ENCODE data around the gene FHIP1B.
"Not testable (repeated sequence)": the region's sequence is repeated elsewhere in the genome, so short reads cannot be mapped to it uniquely, and the experiment has no call there.

Gene FHIP1B

DNA sequence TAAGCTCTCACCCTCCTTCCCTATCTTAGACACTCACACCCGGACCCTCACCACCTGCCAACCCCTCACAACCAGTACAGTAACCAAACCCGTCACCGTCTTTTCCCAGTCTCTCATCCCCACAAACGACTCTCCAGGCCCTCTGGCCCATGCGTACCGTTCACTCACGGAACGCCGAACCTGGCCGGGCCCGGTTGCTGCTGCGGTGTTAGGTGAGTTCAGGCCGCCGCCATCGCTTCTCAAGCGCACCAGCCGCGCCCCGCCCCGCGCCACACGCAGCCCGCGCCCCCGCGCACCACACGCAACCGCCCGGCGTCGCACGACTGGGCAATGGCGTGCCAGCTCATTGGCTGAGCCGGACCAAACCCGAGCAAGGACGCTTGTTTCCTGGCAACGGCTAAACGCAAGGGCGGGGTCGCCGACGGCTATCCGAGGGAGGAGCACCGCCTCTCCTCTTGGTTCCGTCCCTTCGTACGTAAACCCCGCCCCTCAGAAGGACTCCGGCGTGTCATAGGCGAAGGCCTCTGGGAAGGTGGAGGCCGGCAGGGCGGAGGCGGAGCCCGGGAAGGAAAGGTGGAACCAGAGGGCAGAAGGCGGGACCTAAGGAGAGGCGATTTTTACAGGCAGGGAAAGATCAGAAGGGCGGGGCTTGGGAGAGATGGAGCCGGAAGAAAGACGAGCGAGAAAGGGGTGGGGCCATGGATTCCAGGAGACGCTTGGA lies at the start of gene FHIP1B:
TSS of gene FHIP1B (minus strand) at position 250 of the 721 bp plus-strand sequence. CDS start 10,120 bp downstream, outside the sequence.
- peak; percentile 99 for DNase-seq

DNA sequence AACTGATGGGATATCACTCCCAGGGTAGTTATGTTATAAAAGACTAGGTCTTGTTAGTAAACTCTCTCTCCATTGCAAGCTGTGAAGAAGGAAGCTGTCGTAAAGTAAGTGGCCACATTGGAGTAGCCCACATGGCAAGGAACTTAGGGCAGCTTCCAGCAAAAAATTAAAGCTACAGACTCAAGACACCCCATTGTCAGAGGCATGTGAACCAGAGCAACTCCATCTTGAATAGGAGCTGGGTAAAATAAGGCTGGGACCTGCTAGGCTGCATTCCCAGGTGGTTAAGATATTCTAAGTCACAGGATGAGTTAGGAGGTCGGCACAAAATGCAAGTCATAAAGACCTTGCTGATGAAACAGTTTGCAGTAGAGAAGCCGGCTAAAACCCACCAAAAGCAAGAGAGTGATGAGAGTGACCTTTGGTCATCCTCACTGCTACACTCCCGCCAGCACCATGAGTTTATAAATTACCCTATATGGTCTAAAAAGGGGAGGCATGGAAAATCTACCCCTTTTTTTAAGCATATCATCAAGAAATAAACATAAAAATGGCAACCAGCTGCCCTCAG lies 49.1 kb upstream of the FHIP1B start:
- no peak for DNase-seq

DNA sequence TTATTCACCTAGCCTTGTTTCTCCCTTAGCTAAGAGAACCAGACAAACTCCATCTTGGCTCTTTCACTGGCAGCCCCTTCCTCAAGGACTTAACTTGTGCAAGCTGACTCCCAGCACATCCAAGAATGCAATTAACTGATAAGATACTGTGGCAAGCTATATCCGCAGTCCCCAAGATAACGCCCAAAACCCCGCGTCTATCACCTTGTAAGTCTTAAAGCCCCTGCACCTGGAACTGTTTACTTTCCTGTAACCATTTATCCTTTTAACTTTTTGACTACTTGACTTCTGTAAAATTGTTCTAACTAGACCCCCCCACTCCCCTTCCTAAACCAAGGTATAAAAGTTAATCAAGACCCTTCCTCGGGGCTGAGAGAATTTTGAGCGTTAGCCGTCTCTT lies 46.4 kb upstream of the FHIP1B start:
- DNase-seq: not testable (repeated sequence)

GRCh38 chr11:6273188-6273587 lies 38.8 kb upstream of the FHIP1B start:
- no peak for DNase-seq

DNA sequence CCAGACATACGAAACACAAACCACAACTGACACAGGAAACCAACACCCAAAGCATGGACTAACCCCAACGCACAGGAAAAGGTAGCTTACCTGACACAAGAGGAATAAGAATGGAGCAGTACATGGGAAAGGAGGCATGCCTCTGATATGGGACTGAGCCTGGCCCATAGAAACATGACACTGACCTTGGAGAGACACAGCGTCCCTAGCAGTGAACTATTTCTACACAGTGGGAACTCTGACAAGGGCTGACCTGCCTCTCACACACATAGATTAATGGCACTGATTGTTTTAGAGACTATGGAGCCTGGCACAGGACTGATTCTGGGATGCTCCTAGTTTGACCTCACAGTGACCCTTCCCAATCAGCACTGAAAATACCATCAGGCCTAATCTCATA lies 37.2 kb upstream of the FHIP1B start:
- no peak for DNase-seq

DNA sequence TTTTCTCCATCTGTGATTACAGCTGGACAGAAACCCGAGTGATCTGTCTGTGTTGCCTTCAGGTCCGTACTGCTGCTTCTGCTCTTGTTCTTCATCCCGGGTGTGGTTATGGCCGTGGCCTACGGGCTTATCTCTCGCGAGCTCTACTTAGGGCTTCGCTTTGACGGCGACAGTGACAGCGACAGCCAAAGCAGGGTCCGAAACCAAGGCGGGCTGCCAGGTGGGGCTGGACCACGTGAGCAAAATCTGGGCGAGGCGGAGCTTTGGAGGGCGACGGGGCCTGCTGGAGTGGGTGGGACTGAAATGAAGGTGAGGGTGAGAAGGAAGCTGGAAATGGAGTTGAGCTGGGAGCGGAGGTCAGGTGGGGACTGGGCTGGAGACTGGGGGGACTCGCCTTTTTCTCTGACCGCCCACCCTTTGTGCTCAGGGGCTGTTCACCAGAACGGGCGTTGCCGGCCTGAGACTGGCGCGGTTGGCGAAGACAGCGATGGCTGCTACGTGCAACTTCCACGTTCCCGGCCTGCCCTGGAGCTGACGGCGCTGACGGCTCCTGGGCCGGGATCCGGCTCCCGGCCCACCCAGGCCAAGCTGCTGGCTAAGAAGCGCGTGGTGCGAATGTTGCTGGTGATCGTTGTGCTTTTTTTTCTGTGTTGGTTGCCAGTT lies 36.3 kb upstream of the FHIP1B start:
- no peak for DNase-seq

DNA sequence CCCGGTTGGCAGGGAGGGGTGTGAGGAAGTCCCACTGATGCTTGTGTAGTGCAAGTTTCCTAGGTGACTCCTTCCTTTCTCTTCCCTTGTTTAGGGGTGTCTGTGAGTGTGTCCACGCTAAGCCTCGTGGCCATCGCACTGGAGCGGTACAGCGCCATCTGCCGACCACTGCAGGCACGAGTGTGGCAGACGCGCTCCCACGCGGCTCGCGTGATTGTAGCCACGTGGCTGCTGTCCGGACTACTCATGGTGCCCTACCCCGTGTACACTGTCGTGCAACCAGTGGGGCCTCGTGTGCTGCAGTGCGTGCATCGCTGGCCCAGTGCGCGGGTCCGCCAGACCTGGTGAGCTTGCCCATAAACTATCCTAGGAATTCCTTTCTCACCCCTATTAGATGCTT lies 35.6 kb upstream of the FHIP1B start:
- DNase-seq: no peak

DNA sequence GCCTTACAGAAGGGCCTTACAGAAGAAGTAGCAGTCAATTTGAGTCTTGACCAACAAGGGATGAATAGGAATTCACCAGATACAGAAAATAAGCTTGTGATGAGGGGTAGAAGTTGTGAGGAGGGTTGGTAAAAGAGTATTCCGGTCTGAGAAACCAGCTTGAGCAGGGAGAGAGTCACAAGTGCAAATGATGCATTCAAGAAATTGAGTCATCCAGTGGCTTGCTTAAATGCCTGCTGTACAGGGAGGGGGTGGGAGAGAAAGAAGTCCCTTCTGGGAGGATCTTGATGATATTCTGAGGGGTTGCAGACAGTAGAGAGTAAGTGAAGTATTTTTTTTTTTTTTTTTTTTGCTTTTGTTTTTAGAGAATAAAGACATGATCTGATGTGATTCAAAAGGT lies 34.4 kb upstream of the FHIP1B start:
- DNase-seq: no peak

DNA sequence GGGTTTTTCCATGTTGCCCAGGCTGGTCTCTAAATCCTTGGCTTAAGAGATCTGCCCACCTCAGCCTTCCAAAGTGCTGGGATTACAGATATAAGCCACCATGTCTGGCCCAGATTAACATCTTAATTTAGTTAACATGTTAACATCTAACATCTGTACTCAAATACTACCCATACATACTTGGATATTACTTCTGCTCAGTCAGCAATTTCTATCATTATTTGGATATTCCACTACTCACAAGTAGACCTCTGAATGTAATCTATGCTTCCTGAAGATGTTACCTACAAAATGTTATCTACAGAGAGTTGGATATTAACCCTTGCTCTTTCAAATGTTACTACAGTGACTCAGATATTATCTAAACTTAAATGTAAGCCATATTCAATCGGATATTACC lies 29.2 kb upstream of the FHIP1B start:
- DNase-seq: no peak

DNA sequence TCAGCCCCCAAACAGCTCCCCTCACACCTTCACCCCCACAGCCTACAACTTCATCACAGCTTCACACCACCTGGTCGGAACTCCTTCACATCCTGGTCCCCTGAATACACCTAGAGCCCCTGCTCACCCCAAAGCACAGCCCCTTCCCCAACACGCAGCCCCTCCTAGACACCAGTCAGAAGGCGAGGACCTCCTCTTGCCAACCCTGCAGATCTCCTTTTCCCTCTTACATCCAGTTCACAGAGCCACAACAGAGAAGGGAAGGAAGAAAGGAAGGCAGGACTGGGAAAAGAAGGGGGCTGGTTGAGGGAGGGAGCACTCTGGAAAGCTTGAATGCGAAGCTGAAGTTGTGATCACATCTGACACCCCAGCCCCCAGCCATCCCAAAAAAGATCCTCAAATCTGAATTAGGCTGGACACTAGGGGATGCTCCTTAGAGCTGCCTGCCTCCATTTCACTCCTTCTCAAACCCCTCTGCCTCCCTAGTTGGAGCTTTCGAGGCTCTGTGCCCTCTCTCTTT lies 25.8 kb upstream of the FHIP1B start:
- DNase-seq: no peak

DNA sequence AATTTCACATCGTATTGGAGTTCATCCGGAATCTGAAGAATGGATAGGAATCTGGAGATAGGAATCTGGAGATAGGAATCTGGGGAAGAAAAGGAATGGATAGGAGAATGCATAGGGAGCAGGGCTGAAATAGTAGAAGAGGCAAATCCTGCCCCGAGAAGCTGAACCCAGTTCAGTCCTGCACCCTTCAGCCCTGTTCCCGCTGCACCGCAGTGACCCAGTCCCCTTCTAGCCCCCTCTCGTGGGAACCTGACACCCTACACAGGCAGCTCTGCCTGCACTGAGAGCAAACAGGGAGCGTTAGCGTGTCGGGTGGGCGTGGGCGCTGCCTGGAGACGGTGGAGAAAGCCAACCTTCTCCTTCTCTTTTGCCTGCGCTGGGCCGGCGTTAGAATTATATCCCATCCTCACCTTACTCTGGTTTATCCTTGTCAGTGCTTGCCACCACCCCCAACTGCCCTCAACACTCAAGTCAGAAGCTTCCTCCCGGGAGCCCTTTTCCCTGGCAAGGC lies 24.2 kb upstream of the FHIP1B start:
- no peak for DNase-seq

GRCh38 chr11:6258141-6258540 lies 23.7 kb upstream of the FHIP1B start:
- no peak for DNase-seq

- DNase-seq: no peak
Measured at GRCh38 chr11:6253197-6253596, 18.8 kb upstream of the FHIP1B start.

GRCh38 chr11:6251990-6252473 lies 17.6 kb upstream of the FHIP1B start:
- DNase-seq: no peak

DNA sequence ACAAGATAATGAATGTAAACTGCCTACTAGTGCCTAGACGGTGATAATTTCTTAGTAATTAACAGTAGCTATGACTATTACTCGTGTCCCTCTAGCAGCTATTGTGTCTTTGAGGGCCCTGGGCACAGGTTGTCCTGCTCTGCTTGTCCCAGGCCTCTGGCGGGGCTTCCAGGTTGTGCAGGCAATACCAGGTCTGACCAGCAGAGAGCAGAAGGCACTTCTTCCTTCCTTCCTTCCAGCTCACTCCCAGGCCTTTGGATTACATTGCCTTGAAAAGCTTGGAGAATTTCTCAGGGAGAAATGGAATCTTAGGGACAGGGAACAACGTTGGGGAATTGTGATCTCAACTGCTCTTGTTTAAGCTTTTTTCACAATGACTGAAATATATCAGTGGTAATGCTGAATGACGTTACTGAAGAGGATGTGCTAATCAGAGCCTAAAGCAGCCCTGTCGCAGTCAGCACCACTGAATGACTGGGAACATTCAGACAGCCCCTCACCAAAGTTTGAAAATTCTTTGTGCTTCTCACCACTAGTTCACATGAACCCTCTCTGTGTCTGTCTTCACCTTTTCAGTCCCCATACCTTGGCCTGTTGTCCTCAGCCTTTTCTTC lies 16.8 kb upstream of the FHIP1B start:
- DNase-seq: peak; percentile 63

GRCh38 chr11:6249770-6250555 lies 15.5 kb upstream of the FHIP1B start:
- DNase-seq: no peak

GRCh38 chr11:6248897-6249296 lies 14.5 kb upstream of the FHIP1B start:
- DNase-seq: not testable (repeated sequence)

DNA sequence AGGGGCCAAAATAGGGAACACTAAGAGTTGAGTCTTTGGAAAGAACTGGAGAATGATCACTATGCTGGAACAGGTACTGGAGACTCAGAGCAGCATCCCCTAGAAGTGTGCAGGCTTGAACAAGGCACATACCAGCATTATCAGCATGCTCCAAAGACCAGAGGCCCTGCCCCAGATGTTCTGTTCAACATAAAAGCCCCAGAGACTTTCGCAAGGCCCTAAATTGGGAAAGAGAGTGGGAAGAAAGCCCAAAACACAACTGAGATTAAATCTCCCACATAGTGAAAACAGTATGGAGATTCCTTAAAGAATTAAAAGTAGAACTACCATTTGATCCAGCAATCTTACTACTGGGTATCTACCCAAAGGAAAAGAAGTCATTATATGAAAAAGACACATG lies 13.8 kb upstream of the FHIP1B start:
- DNase-seq: no peak

GRCh38 chr11:6245536-6245935 lies 11.1 kb upstream of the FHIP1B start:
- no peak for DNase-seq

DNA sequence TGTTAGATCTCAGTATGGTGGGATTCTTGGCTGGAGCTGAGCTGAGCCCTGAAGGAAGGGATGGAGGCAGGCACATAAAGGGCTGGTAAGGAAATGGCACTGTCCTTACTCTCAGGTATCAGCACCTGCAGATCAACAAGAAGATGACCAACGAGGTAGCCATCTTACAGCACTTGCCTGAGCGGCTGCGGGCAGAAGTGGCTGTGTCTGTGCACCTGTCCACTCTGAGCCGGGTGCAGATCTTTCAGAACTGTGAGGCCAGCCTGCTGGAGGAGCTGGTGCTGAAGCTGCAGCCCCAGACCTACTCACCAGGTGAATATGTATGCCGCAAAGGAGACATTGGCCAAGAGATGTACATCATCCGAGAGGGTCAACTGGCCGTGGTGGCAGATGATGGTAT lies 6.9 kb upstream of the FHIP1B start:
- no peak for DNase-seq

DNA sequence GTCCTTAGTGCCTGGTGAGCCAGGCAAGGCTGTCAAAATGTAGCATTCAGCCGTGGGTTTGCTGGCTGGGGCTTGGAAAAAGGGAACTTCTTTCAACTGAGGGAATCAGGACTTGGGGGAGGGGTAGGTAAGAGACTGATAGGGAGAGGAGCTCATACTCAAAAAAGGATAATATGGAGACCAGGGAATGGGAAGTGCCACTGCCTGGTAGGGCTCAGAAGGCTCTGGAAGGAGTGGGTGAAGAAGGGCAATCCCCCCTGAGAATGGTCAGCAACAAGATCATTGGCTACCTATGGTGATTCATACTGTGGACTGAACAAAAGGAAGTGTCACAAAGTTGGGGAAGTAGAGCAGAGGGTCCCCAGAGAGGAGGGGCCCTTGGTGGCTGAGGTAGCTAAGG lies 6.3 kb upstream of the FHIP1B start:
- DNase-seq: no peak

DNA sequence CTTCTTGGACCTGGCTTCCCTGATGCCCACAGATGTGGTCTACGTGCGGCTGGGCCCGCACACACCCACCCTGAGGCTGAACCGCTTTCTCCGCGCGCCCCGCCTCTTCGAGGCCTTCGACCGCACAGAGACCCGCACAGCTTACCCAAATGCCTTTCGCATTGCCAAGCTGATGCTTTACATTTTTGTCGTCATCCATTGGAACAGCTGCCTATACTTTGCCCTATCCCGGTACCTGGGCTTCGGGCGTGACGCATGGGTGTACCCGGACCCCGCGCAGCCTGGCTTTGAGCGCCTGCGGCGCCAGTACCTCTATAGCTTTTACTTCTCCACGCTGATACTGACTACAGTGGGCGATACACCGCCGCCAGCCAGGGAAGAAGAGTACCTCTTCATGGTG lies 5.7 kb upstream of the FHIP1B start:
- no peak for DNase-seq
